Stimulated activated CD4-positive, alpha-beta T cell treated with anti-CD3 and anti-CD28 coated beads, Interleukin-15, amount 100 ng/mL, for 1 hour (primary cell): ENCODE results near the gene KLRF1.

ENCODE experiments used
- DNase-seq, 2 donors: peaks; one replicate each; pipeline ENCODE4 v3.0.0-alpha.2; 2020; ENCODE audit warnings: low read depth in 1 of 2, low spot score in 1 of 2

The KLRF1 gene

DNA sequence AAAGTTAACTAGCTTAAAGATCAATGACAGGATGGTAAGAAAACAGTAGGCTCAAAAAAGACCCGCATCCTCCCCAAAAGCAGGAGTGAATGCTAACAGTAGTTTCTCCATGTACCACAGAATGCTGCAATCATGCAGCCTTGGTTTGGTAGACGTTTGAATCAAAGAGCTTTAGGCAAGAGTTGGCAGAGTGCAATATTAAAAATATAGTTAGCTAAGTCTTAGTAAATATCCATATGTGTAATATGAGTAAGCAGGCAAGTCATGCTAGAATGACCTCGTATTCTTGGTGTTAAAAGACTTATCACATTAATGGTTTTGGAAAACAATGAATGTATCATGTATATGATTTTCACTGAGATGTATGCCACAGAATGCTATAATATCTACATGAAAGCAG is 18.8 kb upstream of the KLRF1 start:
- no peak for DNase-seq

DNA sequence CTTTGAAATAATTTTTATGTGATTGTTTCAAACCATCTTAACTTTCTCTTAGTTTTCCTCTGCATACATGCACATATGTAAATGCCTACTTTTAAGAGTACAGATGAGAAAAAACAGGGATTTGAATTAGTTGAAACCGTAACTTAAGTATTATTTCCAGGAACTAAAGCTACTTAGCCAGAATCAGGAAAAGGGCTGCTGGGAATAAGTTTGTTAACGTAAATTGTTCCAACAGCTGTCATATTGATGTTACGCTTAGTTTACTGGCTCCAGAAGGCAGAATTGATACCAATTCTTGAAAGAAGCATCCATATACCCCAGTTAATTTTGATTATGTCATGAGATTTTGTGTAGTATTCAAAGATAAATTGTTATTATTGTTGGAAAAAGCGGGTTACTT is 17.9 kb upstream of the KLRF1 start:
- DNase-seq, result no peak

DNA sequence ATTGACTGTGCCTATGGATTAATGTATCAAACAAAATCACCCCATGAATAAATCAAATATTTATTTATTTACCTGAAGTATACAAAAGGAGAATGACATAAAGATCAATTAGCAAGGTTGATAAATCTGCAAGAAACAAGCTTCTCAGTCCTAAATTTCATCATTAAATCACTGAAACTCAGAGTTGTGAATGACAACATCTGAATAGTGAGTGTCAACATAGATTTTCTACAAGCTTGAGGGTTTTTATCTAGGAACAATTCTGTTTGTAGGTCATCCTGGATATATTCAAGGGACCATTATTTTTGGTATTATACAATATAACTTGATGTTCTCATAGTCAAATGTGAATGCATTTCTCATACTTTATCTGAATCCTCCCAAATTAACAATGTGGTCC is 17.4 kb upstream of the KLRF1 start:
- DNase-seq, result no peak

DNA sequence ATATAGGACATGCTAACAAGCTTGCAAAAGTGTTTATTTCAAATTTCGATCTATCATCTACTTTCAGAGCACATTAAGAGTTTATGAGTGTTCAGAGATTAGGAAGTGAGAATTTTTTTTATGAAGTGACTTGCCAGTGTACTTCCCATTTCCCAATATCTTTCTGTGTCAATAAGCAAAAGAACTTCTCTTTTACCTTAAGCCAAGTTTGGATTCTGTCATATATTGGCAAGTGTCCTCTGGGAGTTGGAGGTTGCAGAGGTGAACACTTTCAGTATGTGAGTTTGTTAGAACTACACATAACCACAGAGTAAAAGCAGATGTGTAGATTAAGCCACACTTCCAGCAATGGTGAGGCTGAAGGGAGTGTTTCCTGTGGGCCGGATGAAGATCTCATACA is 16.6 kb upstream of the KLRF1 start:
- DNase-seq, result no peak

DNA sequence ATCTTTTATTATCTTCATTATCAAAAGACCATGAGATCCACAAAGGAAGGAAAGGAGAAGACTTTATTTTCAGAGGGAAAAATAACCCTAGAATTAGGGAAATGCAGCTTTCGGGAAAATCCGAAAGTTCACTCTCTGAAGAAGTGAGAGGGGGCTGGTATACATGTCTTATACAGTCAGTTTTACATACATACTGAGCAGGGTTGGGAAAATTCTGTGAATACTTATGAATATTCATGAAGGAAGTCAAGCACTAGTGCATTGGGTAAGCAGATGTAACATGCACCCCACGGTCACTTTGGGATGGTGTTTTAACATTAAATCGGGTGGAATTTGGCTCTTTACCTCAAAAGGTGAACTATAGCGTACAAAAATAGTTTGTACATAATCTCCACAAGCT is 15.7 kb upstream of the KLRF1 start:
- no peak for DNase-seq

DNA sequence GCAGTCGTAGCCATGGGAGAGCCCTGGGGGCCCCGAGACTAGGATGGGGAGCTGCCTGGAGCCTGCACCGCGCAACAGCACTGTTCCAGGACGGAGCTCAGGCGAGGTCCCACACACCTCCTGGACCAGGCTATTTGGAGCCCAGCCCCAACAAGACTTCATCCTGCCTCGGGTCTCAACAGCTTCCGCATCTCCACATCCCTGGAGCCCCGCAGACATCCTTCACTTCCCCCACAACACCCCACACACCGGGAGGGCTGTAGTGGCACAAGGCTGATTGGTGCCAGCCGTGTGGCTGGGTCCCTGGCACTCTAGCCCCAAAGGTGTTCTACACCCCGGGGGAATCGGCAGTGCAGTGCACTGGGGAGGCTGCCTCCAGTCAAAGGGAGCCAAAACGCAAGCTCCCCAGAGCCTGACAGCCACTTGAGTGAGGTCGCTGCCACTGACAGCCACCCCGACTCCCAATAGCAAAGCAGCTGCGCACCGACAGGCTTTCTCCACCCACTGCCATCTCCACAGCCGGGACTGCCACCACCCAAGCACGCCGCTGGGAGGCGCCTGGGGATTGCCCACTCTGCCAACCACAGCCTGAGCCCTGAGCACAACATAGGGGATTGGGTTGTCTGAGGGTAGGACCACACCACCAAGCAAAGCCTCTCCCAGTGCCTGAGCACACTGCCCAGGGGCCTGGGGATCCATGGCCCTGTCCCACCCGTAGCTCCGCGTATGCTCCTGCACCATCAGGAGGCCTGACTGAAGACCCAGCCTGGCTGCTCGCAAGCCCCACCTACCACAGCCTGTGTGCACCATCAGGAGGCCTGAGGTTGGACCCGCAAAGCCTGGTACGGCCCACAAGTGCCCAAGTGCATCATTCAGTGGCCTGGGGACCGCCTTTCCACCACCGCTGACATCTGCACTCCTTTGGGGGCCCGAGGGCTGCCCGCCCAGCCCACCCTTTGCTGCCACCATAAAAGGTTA is 13.2 kb upstream of the KLRF1 start:
- DNase-seq, result peak; percentile 84 to 87

DNA sequence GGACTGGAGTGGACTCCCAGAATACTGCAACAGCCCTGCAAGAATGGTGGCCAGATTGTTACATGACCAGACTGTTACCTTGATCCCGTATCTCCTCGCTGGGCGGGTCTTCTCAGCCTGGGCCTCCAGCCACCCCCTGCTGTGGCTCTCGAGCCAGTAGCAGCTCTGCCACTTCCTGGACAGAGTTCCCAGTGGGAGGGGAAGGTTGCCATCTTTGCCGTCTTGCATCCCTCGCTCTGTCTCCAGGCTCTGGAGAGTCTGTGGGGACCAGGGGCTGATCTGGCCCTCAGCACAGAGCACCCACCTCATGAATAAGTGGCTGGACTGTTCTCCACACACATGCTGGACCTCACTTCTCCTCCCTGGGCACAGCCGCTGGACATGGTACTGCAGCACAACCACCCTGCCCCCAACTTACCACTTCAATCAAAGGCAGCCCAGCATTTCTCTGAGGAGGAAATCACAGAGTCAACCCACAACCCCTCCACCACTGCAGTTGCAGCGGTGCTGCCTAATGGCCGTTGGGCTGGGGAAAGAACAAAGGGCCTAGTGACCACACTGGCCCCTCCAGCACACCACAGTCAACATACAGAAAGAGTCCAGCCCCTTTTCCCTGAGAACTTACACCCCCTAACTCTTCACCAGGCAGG is 6.9 kb upstream of the KLRF1 start:
- no peak for DNase-seq

DNA sequence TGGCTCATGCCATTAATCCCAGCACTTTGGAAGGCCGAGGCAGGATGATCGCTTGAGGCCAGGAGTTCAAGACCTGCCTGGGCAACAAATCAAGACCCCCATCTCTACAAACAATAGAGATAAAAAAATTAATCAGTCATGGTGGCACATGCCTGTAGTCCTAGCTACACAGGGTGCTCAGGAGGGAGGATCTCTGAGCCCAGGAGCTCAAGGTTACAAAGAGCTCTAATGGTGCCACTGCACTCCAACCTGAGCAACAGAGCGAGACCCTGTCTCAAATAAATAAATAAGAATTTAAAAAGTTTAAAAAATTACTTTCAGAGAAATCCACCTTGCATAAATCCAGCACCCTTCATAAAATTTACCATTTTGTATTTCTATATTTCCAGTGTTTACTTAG is 2.2 kb downstream of the KLRF1 start:
- DNase-seq, result no peak

DNA sequence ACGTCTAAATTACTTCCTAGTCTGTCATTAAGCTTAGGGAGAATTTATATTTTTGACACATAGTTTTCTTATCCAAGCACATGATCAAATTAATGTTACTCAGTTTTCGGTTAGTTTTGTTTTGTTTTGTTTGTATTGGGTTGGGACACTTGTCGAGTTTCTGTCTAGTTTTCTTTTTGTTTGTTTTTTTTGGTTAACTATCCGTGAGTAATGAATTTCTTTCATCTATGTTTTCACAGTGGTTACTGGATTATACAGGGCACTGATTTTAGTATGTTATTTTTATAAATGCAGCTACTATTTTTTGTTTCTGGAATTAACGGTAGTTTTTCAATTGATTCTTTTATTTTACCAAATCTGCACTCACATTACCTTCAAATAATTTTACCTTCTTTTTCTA is 2.7 kb downstream of the KLRF1 start:
- no peak for DNase-seq

DNA sequence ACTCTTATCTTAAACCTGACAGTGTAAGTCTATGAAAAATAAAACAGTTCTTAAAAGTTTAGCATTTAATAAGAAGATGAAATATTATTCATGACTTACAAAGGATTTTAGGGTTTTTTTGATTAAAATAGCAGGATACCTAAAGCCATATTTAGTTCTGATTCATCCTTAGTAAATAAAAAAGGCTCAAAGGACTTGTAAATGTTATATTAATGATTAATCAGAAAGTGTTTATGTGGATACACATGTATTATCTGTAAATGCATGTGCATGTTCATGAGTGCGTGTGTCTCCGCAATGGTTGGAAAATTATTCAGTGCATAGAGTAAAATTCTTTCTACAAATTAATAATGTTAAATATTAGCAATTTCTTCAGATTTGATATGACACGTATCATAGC is 4.4 kb downstream of the KLRF1 start:
- DNase-seq, result no peak

DNA sequence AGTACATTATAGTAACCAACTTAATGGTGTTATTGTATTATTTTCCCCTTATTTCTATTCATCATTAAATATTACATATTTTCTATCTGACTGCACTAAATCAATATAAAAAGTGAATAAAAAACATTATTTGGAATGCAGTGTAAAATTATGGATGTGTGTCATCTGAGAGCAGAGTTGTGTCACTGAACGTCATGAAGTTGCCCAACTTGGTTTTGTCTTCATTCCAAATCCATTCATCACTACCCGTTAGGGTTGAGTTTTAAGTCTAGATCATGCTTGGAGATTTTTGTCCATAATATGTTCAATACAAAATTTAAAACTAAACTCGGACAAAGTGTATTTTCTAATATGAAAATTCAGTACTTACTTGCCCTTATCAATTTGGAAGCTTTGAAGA is 16.1 kb downstream of the KLRF1 start:
- no peak for DNase-seq

DNA sequence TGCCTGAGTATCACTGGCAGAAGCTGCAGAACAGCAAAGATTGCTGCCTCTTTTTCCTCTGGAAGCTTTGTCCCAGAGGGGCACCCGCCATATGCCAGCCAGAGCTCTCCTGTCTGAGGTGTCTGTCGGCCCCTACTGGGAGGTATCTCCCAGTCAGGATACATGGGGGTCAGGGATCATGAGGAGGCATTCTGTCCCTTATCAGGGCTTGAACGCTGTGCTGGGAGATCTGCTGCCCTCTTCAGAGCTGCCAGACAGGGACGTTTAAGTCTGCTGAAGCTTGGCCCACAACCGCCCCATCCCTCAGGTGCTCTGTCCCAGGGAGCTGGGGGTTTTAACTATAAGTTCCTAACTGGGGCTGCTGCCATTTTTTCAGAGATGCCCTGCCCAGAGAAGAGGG is 21.6 kb downstream of the KLRF1 start:
- no peak for DNase-seq

DNA sequence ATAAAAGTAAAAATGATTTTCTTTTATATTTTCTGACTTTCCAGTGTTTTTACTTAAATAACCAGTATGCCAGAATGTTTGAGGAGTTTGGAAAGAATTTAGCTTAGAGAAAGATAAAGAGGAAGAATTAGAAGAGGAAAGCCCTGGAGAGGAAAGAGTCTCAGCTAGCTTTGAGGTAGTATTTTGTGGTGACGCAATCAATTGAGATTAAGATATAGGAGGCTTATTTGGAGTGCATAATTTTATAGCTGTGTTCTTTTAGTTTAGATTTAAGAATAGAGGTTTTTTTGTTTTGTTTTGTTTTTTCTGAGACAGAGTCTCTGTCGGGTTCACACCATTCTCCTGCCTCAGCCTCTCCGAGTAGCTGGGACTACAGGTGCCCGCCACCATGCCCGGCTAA is 23.8 kb downstream of the KLRF1 start:
- no peak for DNase-seq

DNA sequence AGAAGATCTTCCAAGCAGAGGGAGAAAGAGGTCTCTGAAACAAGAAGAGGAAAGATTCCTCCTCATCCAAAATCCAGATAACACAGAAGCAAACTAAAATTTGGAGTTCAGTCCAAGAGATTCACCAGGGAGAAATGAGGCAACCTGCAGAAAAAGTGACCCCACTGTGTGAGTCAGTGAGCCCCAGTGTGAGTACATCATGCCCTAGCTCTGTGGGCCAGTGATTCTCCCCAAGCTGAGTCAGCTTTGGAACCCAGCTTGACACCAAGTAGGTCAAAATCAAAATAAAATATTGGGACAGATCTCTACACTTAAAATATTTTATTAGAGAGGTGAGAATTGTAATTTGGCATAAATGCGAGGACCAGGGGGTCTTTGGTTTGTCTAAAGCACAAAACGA is 24.6 kb downstream of the KLRF1 start:
- DNase-seq, result no peak

DNA sequence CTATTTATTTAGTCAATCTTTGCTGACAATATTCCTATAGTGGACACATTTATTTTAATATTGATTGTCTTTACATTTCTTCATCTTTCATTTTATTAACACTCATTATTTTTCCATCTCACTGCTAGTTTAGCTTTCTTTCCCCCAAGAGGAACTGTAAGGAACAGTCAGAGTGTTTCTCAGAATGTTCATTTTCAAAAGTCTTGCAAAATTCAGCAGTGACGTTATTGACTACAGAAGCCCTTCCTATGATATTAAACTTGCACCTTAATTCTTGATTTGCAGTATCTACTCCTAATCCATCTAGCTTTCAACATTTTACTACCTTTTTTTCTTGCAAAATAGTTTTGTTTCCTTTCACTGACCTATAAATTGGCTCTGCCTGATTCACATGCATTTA is 28.9 kb downstream of the KLRF1 start:
- no peak for DNase-seq

DNA sequence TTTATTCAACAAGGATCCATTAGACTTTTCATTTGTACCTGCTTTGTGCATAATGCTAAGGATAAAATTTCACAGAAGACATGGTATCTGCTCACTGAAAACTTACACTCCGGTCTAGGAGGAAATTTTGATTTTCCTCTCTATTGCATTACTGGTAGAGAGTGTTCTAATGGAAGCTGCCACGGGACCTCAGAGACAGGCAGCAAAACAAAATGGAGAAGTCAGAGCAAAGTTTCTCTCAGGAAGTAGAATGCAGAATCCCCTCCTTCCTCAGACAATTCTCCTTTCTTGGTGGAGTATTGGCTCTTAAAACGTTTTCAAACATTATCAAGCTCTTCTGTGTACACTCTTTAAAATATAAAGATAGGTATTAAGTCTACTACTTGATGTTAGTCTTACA is 29.6 kb downstream of the KLRF1 start:
- no peak for DNase-seq

DNA sequence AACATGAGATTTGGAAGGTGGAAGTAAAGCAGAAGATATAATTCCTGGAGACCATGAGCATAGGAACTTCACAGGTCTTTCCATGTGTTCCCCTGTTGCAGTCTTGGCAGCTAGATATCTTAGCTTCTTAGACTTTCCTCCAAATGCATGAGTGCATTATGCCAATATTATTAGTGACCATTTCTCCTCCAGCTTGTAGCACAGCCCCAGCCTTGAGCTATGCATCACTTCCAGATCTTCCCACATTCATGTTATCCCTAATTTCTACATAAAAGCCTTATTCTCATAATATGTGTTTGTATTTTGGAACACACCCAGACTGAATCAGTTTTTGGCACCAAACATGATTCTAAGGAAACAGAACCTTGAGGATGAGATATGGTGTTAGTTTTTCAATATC is 30.9 kb downstream of the KLRF1 start:
- no peak for DNase-seq

DNA sequence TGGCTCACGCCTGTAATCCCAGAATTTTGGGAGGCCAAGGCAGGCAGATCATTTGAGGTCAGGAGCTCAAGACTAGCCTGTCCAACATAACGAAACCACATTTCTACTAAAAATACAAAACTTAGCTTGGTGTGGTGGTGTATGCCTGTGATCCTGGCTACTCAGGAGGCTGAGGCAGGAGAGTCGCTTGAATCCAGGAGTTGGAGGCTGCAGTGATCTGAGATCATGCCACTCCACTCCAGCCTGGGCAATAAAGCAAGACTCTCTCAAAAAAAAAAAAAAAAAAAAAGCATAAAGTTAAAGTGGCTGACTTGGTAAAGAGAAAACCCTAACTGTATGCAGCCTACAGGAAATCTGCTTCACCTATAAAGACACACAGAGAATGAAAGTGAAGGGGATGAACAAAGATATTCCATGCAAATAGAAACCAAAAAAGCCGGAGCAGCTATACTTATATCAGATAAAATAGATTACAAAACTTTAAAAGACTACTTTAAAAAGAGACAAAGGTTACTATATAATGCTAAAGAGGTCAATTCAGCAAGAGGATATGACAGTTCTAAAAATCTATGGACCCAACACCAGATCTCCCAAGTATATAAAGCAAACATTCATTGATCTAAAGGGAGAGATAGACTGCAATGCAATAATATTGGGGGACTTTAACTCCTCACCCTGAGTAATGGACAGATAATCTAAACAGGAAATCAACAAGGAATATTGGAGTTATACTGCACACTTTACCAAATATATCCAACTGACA is 37.8 kb downstream of the KLRF1 start:
- no peak for DNase-seq

DNA sequence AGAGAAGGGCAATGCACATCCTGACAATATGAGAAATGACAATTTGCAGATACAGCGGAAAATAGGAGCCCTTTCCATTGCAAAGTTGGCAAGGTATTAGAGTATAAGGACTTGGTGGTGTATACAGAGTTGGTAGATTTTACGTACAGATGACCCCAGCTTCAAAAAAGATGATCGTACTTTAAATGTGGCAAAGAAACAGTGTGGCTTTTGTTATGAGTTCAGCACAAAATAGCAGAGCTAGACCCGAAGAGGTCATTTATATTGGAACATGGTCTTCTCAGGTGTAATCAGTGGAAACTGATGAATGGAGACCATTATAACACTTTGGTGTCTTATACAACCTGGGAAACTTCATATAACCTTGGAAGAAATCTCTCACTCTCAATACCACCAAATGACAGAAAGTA is 39.6 kb downstream of the KLRF1 start:
- no peak for DNase-seq

DNA sequence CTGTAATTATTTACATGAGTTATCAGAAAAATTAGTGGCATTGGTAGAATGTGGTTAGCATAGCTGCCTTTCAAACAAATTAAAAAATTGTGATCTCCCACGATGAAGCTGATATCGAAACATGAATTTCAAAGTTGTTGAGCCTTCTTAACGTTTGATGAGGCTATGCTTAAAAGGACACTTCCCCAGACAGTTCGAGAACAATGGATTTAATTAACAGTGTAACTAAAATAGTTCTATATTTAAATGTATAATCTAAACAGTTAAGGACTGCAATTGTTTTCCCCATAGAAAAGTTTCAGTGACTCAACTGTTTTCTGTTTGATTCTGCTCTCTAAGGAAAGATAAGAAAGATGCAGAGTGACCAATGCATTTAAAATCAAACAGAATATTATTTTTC is 40.2 kb downstream of the KLRF1 start:
- DNase-seq, result no peak

DNA sequence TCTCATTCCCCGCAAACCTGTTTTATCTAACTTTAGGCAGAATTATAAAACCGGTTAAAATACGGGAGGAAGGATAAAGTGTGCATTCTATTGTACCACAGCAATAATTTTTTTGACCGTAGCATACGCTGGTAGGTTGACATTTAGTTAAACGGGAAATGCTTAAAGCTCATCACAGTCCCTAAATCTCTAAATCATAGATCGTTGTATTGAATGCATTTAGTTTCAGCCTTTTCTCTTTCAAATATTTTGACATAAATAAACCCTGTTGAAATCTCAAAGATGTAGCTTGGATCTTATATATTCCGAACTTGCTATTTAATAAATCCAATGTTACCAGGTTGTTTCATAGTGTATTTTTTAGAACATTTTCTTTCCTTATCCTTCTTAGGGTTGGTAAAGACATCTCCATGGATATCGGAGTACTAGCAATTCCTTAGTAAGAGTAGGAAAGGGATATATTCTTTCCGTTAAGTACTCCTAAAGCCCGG is 41.1 kb downstream of the KLRF1 start:
- no peak for DNase-seq

DNA sequence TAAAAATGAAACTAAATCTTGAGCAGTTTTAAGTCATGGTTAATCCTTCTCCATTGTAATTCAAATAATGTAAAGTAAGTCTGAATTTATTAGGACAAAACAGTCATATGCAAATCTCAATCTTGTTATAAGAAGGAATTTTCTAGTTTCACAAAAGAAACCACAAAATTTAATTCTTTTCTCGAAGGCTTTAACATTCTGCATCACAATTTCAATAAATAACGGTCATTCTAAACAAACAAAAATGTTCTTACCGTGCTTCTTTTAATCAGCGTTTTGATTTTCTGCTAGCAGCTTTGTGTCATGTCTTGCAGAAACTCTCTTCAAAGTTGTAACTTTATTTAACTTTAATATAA is 41.6 kb downstream of the KLRF1 start:
- no peak for DNase-seq
